OCI-LY3 (cell line): ENCODE results near the gene DCPS.

Experiments
- CTCF ChIP-seq: fragments of 200-600, 300-600 bp; sonication (generic); IDR thresholded peaks from 2 replicates; pipeline ENCODE4 v1.5.1; 2014; ENCODE audit warnings: antibody characterized with exemption, low read length, low read depth
- EZH2phosphoT487 ChIP-seq: fragments of 200-600 bp; shearing (Covaris generic); IDR thresholded peaks from 2 replicates; pipeline ENCODE4 v1.6.1; 2018; ENCODE audit warnings: antibody characterized with exemption, mixed run types, low read depth

- no peak for TF ChIP-seq CTCF
- no peak for TF ChIP-seq EZH2phosphoT487
Observed at GRCh38 chr11:126391970-126392632, 88.2 kb downstream of the DCPS start.
